ENCODE data around the gene HOXC9. TPM values are rescaled to one million over a fixed set of nuclear protein-coding genes. Genes with fewer than 3 reads are reported as not detected.

The HOXC9 gene
- total RNA-seq, 1 experiment from 2014 or later: 6.0 TPM

DNA sequence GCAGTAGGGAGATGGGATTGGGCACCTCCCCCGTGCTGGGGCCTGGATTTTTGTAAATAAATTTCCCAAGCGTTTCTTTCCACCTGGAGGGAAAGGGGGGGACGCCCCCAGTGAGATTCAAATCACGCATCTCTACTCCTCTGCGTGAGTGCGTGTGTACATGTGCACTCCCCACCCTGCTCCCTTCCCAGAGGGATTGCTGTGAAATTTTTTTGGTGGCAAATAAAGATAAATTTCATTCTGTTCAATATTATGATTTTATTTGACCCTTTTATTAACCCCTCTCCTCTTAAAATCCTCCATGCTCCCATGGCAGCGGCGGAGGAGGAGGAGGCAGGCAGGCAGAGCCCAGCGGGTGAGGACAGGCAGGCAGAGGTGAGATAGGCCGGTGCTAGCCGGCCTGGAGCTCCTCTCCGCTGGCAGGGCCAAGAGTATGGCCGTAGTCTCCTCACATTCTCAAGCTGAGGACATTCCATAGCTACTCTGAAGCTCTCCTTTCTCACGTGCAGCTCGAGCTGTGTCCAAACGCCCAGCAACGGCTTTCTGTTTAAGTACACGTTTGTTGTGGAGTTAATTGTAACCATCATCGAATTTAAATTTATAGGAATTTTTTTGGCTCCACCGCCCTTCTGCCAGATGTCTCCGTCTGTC lies 23.7 kb upstream of the HOXC9 start:
- H3K9me3 Mint-ChIP-seq (ENCODE audit: unreplicated experiment): no peaks in the 10 kb centered on the region
- H3K4me1 Mint-ChIP-seq (ENCODE audit: insufficient read depth, unreplicated experiment): peaks cover 19% of the 10 kb centered on the region
- no peak for DNase-seq (ENCODE audit: unreplicated experiment)
- TF ChIP-seq, protein P1, sequence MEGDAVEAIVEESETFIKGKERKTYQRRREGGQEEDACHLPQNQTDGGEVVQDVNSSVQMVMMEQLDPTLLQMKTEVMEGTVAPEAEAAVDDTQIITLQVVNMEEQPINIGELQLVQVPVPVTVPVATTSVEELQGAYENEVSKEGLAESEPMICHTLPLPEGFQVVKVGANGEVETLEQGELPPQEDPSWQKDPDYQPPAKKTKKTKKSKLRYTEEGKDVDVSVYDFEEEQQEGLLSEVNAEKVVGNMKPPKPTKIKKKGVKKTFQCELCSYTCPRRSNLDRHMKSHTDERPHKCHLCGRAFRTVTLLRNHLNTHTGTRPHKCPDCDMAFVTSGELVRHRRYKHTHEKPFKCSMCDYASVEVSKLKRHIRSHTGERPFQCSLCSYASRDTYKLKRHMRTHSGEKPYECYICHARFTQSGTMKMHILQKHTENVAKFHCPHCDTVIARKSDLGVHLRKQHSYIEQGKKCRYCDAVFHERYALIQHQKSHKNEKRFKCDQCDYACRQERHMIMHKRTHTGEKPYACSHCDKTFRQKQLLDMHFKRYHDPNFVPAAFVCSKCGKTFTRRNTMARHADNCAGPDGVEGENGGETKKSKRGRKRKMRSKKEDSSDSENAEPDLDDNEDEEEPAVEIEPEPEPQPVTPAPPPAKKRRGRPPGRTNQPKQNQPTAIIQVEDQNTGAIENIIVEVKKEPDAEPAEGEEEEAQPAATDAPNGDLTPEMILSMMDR (IDR thresholded peaks at IDR 0.05; ENCODE audit: unreplicated experiment): no peak
- no TSS peak for BruUV-seq (replicated peaks)
- H3K36me3 Mint-ChIP-seq (ENCODE audit: insufficient read depth, unreplicated experiment): no peaks in the 10 kb centered on the region
- H3K4me3 Mint-ChIP-seq (ENCODE audit: unreplicated experiment): peak overlapping the region; percentile 39
- CTCF ChIA-PET: interaction anchor here (0.6 to 2.5 kb wide), 2 partner anchors 12 to 158 kb away, joined by 3 to 11 read pairs; no protein-coding TSS in a partner anchor
- H3K27ac Mint-ChIP-seq (ENCODE audit: low read depth, unreplicated experiment): no peak overlapping the region
- POLR2A ChIA-PET: interaction anchor here (1.1 kb wide), 1 partner anchor 9 kb away, joined by 3 read pairs; the partner anchor contains the start of gene HOXC10
- intact Hi-C loops (cut with micrococcal nuclease): no loop called here
- H3K27me3 Mint-ChIP-seq (ENCODE audit: insufficient read depth, unreplicated experiment): no peaks in the 10 kb centered on the region

DNA sequence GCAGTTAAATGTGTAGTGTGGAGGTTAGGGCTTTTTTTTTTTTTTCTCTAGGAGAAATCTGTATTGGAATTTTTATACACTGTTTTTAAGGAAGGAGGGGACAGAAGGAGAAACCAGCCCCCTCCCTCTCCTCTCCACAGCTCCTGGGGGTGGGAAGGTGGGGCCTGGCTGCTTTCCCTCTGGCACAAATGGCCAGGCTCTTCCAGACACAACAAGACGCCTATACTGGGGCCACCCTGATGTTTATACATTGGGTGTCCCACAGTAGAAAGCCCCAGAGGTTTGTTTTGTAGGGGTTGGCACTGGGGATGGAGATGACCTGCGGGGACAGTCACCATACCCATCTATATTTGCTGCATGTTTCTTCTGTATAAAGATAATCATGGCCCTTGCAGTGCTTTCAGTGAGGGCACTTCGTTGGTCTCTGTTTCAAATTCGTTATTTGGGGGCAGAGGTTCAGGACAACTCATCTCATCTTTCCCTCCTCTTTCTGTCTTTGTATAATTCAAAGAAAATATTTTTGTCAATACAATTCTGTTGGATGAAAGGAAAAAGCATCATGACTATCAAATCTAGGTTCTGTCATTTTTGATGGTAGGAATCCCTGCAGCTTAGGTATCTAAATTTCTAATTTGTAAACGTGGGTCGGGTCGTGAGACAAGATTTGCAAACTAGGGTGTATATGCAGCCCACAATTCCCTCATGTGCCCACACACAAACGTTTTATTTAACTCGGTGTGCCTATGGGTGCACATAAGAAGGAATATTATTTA lies 23.0 kb upstream of the HOXC9 start:
- intact Hi-C loops (cut with micrococcal nuclease): no loop called here
- Mint-ChIP-seq H3K27ac (ENCODE audit: low read depth, unreplicated experiment) (no peak overlapping the region), H3K4me1 (ENCODE audit: insufficient read depth, unreplicated experiment) (peaks cover 15% of the 10 kb centered on the region), H3K9me3 (ENCODE audit: unreplicated experiment) (no peaks in the 10 kb centered on the region), H3K36me3 (ENCODE audit: insufficient read depth, unreplicated experiment) (no peaks in the 10 kb centered on the region), H3K27me3 (ENCODE audit: insufficient read depth, unreplicated experiment) (no peaks in the 10 kb centered on the region), H3K4me3 (ENCODE audit: unreplicated experiment) (no peak overlapping the region)
- ChIA-PET CTCF (interaction anchor here (2.5 kb wide), 1 partner anchor 12 kb away, joined by 11 read pairs; no protein-coding TSS in a partner anchor), POLR2A (interaction anchor here (0.9 kb wide), 1 partner anchor 23 kb away, joined by 4 read pairs; no protein-coding TSS in a partner anchor)
- no TSS peak for BruUV-seq (replicated peaks)
- DNase-seq (ENCODE audit: unreplicated experiment): no peak
- TF ChIP-seq, protein P1 (IDR thresholded peaks at IDR 0.05; ENCODE audit: unreplicated experiment): no peak

DNA sequence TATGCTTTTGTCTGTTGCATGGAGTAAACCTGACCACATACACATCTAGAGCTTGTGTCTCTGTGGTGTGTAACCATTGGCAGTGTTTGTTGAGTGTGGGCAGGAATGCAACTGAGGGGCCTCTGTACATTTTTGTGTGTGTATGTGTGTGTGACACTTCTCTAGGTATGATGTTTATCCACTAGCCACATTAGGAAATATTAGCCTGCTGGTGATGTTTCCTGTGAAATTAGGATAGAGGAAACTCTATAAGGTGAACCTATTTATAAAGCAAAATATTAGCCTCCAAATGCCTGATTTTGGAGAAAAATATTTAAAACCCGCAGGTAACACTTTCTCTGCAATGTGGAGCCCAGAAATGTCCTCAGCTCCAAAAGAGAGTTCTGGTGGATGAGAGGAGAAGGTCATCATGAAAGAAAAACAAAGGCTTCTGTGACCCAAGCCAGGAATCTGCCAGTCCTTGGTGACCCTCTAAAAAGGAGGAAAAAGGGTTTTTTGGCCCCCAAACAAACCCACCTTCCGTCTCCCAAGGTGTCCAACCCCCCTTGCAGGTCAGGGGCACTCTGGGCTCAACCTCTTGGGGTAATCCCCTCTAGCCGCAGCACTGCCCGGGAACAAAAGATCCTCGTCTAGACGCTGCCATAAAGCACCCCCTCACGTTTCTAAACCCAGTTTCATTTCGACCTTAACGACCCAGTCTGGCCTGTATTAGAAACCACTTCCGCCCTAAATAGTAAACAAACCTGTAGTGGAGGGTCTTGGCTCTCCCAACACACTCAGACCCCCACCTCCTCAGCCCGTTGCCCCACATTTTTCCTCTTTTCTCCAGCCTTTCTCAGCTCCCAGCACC lies 22.1 kb upstream of the HOXC9 start:
- Mint-ChIP-seq H3K4me1 (ENCODE audit: insufficient read depth, unreplicated experiment) (peaks cover 7% of the 10 kb centered on the region), H3K9me3 (ENCODE audit: unreplicated experiment) (no peaks in the 10 kb centered on the region), H3K36me3 (ENCODE audit: insufficient read depth, unreplicated experiment) (no peaks in the 10 kb centered on the region), H3K27me3 (ENCODE audit: insufficient read depth, unreplicated experiment) (no peaks in the 10 kb centered on the region), H3K4me3 (ENCODE audit: unreplicated experiment) (no peak overlapping the region), H3K27ac (ENCODE audit: low read depth, unreplicated experiment) (no peak overlapping the region)
- no peak for DNase-seq (ENCODE audit: unreplicated experiment)
- ChIA-PET POLR2A (interaction anchor here (0.9 kb wide), 1 partner anchor 22 kb away, joined by 4 read pairs; no protein-coding TSS in a partner anchor), CTCF (interaction anchor here (0.6 kb wide), 1 partner anchor 237 kb away, joined by 3 read pairs; no protein-coding TSS in a partner anchor)
- TF ChIP-seq, protein P1 (IDR thresholded peaks at IDR 0.05; ENCODE audit: unreplicated experiment): no peak
- BruUV-seq (replicated peaks): no TSS peak
- intact Hi-C loops (cut with micrococcal nuclease): no loop called here
